Liver (tissue), 9 donors: ENCODE data around the gene RBFOX1. TPM values are rescaled to one million over a fixed set of nuclear protein-coding genes. Genes with fewer than 3 reads are reported as not detected.

Experiments
- DNase-seq: peaks from one replicate; pipeline ENCODE4 v3.0.0-alpha.2; 2017; ENCODE audit warnings: low spot score
- H3K27ac ChIP-seq, 2 donors: one replicate each; pipeline ENCODE4 v1.7.0; 2013; ENCODE audit warnings: inconsistent platforms in 2 of 2, low read length in 2 of 2, control low read depth in 1 of 2, low read depth in 1 of 2, mild to moderate bottlenecking in 1 of 2
- H3K27me3 ChIP-seq, 4 donors: one replicate each; pipeline versions ENCODE4 v1.6.1 to v1.7.0; 2013; ENCODE audit warnings: low read length in 3 of 4, inconsistent platforms in 1 of 4, mild to moderate bottlenecking in 1 of 4, moderate library complexity in 1 of 4; ENCODE audit not compliant: control insufficient read depth in 4 of 4, insufficient read depth in 4 of 4
- H3K36me3 ChIP-seq, 4 donors: one replicate each; pipeline versions ENCODE4 v1.6.1 to v1.7.0; 2013; ENCODE audit warnings: low read length in 3 of 4, mild to moderate bottlenecking in 3 of 4, low read depth in 1 of 4, moderate library complexity in 1 of 4; ENCODE audit not compliant: control insufficient read depth in 4 of 4, insufficient read depth in 3 of 4
- H3K4me1 ChIP-seq, 4 donors: one replicate each; pipeline versions ENCODE4 v1.6.1 to v1.7.0; 2013; ENCODE audit warnings: low read length in 3 of 4, mild to moderate bottlenecking in 3 of 4, moderate library complexity in 1 of 4; ENCODE audit not compliant: control insufficient read depth in 4 of 4, insufficient read depth in 4 of 4
- H3K4me3 ChIP-seq, 3 donors: one replicate each; pipeline versions ENCODE4 v1.6.1 to v1.7.0; 2013; ENCODE audit warnings: low read length in 3 of 3, control low read depth in 1 of 3, low read depth in 1 of 3, mild to moderate bottlenecking in 1 of 3
- H3K9ac ChIP-seq, 2 donors: one replicate each; pipeline ENCODE4 v1.7.0; 2013; ENCODE audit warnings: low read length in 2 of 2, mild to moderate bottlenecking in 2 of 2, moderate library complexity in 2 of 2, control low read depth in 1 of 2, low read depth in 1 of 2
- H3K9me3 ChIP-seq, 4 donors: one replicate each; pipeline versions ENCODE4 v1.6.1 to v1.7.0; 2013; ENCODE audit warnings: low read length in 3 of 4; ENCODE audit not compliant: control insufficient read depth in 4 of 4
- ATF3 ChIP-seq: IDR thresholded peaks from 2 replicates; pipeline ENCODE4 v1.6.1; 2016; ENCODE audit warnings: antibody characterized with exemption
- EGR1 ChIP-seq, 2 donors: IDR thresholded peaks; 2 replicates each; pipeline ENCODE4 v1.6.1; 2016 to 2018; ENCODE audit warnings: antibody characterized with exemption in 2 of 2, low read depth in 2 of 2
- FOXA1 ChIP-seq: IDR thresholded peaks from 2 replicates; pipeline ENCODE4 v1.6.1; 2016; ENCODE audit warnings: antibody characterized with exemption
- FOXA2 ChIP-seq: IDR thresholded peaks from 2 replicates; pipeline ENCODE4 v1.6.1; 2016; ENCODE audit warnings: antibody characterized with exemption
- GABPA ChIP-seq, 2 donors: IDR thresholded peaks in 1 of 2; conservative IDR thresholded peaks in 1 of 2; 2 replicates each; pipeline ENCODE4 v1.6.1; 2016; ENCODE audit warnings: antibody characterized with exemption in 2 of 2, mild to moderate bottlenecking in 1 of 2, moderate library complexity in 1 of 2
- HNF4A ChIP-seq, 2 donors: conservative IDR thresholded peaks; 2 replicates each; pipeline ENCODE4 v1.6.1; 2016; ENCODE audit warnings: antibody characterized with exemption in 2 of 2, mild to moderate bottlenecking in 2 of 2
- HNF4G ChIP-seq: IDR thresholded peaks from 2 replicates; pipeline ENCODE4 v1.6.1; 2016; ENCODE audit warnings: antibody characterized with exemption
- JUND ChIP-seq, 2 donors: IDR thresholded peaks; 2 replicates each; pipeline ENCODE4 v1.6.1; 2016; ENCODE audit warnings: antibody characterized with exemption in 2 of 2
- MAX ChIP-seq: IDR thresholded peaks from 2 replicates; pipeline ENCODE4 v1.6.1; 2016; ENCODE audit warnings: antibody characterized with exemption
- NR2F2 ChIP-seq: IDR thresholded peaks from 2 replicates; pipeline ENCODE4 v1.6.1; 2016; ENCODE audit warnings: antibody characterized with exemption
- RAD21 ChIP-seq, 2 donors: IDR thresholded peaks; 2 replicates each; pipeline ENCODE4 v1.6.1; 2016; ENCODE audit warnings: antibody characterized with exemption in 2 of 2, mild to moderate bottlenecking in 2 of 2
- RXRA ChIP-seq, 2 donors: IDR thresholded peaks; 2 replicates each; pipeline ENCODE4 v1.6.1; 2017 to 2018; ENCODE audit warnings: antibody characterized with exemption in 2 of 2, mild to moderate bottlenecking in 1 of 2
- SP1 ChIP-seq: IDR thresholded peaks from 2 replicates; pipeline ENCODE4 v1.6.1; 2018; ENCODE audit warnings: antibody characterized with exemption, mild to moderate bottlenecking
- TAF1 ChIP-seq: conservative IDR thresholded peaks from 2 replicates; pipeline ENCODE4 v1.6.1; 2016; ENCODE audit warnings: antibody characterized with exemption, mild to moderate bottlenecking
- YY1 ChIP-seq: IDR thresholded peaks from 2 replicates; pipeline ENCODE4 v1.6.1; 2016; ENCODE audit warnings: antibody characterized with exemption, mild to moderate bottlenecking
- ZBTB33 ChIP-seq: IDR thresholded peaks from 2 replicates; pipeline ENCODE4 v1.6.1; 2016; ENCODE audit warnings: antibody characterized with exemption
- WGBS: extraction: QIAGEN DNeasy Blood & Tissue Kit; methylation state at CpG from one replicate; pipeline ENCODE4 v1.1.7; 2013; 5-methylcytosine and 5-hydroxymethylcytosine counted together
- polyA plus RNA-seq, 2 donors: library from polyadenylated mRNA; stranded (reverse) in 1 of 2; unstranded in 1 of 2; fragments of 200-250 nt in 1 of 2; fragments of >200 nt in 1 of 2; fragmentation: Nextera tagmentation in 1 of 2; extraction: Ambion mirVana in 1 of 2; gene quantifications; one replicate each; pipeline versions ENCODE4 v1.2.1 to v1.2.3, GENCODE V29; 2013 to 2015
- total RNA-seq, 2 donors: library from RNA; depleted of rRNA; stranded (reverse); fragments of >200 nt; gene quantifications; one replicate each; pipeline ENCODE4 v1.2.3, GENCODE V29; 2014
- TF ChIP-seq, protein P1 (sequence below): IDR thresholded peaks from 2 replicates; pipeline ENCODE4 v1.6.1; 2016; ENCODE audit warnings: antibody characterized with exemption, mild to moderate bottlenecking
- TF ChIP-seq, protein P2 (sequence below): fragments of 150-350 bp; IDR thresholded peaks from 2 replicates; pipeline ENCODE4 v1.5.1; 2017; ENCODE audit warnings: improper control_type of control experiment, low read depth, low read length; ENCODE audit not compliant: missing input control
- donor health status: healthy.
- donor health status: healthy.
- donor health status: healthy.
- donor health status: healthy.
- donor health status: healthy.

RBFOX1 gene
- total and polyA plus RNA-seq, 4 donors: not detected

- Histone ChIP-seq H3K36me3 (no peaks in the 10 kb centered on the region), H3K4me3 (no peak overlapping the region), H3K4me1 (no peaks in the 10 kb centered on the region), H3K27me3 (no peaks in the 10 kb centered on the region), H3K27ac (no peak overlapping the region), H3K9ac (no peak overlapping the region), H3K9me3 (no peaks in the 10 kb centered on the region)
- TF ChIP-seq ZBTB33: no peak
- no peak for TF ChIP-seq TAF1
- no peak for TF ChIP-seq ATF3
- TF ChIP-seq FOXA2: no peak
- TF ChIP-seq RAD21 (IDR thresholded peaks at IDR 0.05): no peak
- TF ChIP-seq, protein P1, sequence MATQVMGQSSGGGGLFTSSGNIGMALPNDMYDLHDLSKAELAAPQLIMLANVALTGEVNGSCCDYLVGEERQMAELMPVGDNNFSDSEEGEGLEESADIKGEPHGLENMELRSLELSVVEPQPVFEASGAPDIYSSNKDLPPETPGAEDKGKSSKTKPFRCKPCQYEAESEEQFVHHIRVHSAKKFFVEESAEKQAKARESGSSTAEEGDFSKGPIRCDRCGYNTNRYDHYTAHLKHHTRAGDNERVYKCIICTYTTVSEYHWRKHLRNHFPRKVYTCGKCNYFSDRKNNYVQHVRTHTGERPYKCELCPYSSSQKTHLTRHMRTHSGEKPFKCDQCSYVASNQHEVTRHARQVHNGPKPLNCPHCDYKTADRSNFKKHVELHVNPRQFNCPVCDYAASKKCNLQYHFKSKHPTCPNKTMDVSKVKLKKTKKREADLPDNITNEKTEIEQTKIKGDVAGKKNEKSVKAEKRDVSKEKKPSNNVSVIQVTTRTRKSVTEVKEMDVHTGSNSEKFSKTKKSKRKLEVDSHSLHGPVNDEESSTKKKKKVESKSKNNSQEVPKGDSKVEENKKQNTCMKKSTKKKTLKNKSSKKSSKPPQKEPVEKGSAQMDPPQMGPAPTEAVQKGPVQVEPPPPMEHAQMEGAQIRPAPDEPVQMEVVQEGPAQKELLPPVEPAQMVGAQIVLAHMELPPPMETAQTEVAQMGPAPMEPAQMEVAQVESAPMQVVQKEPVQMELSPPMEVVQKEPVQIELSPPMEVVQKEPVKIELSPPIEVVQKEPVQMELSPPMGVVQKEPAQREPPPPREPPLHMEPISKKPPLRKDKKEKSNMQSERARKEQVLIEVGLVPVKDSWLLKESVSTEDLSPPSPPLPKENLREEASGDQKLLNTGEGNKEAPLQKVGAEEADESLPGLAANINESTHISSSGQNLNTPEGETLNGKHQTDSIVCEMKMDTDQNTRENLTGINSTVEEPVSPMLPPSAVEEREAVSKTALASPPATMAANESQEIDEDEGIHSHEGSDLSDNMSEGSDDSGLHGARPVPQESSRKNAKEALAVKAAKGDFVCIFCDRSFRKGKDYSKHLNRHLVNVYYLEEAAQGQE: no peak
- no peak for TF ChIP-seq HNF4G
- TF ChIP-seq, protein P2, sequence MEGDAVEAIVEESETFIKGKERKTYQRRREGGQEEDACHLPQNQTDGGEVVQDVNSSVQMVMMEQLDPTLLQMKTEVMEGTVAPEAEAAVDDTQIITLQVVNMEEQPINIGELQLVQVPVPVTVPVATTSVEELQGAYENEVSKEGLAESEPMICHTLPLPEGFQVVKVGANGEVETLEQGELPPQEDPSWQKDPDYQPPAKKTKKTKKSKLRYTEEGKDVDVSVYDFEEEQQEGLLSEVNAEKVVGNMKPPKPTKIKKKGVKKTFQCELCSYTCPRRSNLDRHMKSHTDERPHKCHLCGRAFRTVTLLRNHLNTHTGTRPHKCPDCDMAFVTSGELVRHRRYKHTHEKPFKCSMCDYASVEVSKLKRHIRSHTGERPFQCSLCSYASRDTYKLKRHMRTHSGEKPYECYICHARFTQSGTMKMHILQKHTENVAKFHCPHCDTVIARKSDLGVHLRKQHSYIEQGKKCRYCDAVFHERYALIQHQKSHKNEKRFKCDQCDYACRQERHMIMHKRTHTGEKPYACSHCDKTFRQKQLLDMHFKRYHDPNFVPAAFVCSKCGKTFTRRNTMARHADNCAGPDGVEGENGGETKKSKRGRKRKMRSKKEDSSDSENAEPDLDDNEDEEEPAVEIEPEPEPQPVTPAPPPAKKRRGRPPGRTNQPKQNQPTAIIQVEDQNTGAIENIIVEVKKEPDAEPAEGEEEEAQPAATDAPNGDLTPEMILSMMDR: no peak
- no peak for TF ChIP-seq YY1
- no peak for TF ChIP-seq MAX
- TF ChIP-seq FOXA1: no peak
- no peak for TF ChIP-seq EGR1 (IDR thresholded peaks at IDR 0.05; ENCODE audit: low read depth in 2 of 2)
- TF ChIP-seq NR2F2: no peak
- no peak for TF ChIP-seq JUND (IDR thresholded peaks at IDR 0.05)
- no peak for TF ChIP-seq SP1
- no peak for TF ChIP-seq GABPA (IDR thresholded peaks at IDR 0.05 in 1 of 2, conservative IDR thresholded peaks at IDR 0.05 in 1 of 2)
- no peak for TF ChIP-seq HNF4A (conservative IDR thresholded peaks at IDR 0.05)
- TF ChIP-seq RXRA (IDR thresholded peaks at IDR 0.05): no peak
- WGBS: 76% methylated on average over 4 of the region's 4 CpGs
- DNase-seq: no peak
Observed at GRCh38 chr16:7675628-7676027, 343.0 kb downstream of the RBFOX1 start.

DNA sequence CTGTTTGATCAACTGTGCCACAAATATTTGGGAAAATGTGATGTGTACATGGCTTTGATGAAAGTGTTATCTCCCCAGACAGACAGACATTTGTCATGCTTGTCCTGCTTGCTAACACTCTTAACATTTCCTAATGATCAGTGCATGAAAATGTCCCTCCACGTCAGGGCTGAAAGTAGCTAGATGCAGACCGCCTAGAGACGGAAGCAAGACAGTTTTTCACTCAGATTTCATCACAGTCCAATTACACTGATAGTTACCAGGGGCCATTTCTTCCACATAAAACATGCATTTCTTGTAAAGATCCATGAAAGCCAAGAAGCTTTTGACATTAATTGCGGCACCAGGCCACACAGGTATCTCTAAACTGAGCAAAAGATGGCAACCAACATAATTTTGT is 347.7 kb downstream of the RBFOX1 start:
- DNase-seq: no peak
- H3K36me3 ChIP-seq: no peaks in the 10 kb centered on the region
- TF ChIP-seq, protein P2: no peak
- TF ChIP-seq RXRA (IDR thresholded peaks at IDR 0.05): no peak
- no peak for TF ChIP-seq MAX
- TF ChIP-seq HNF4G: no peak
- no peak for TF ChIP-seq RAD21 (IDR thresholded peaks at IDR 0.05)
- no peak for TF ChIP-seq HNF4A (conservative IDR thresholded peaks at IDR 0.05)
- no peak for TF ChIP-seq FOXA2
- no peak for TF ChIP-seq YY1
- no peak for TF ChIP-seq GABPA (IDR thresholded peaks at IDR 0.05 in 1 of 2, conservative IDR thresholded peaks at IDR 0.05 in 1 of 2)
- no peak for TF ChIP-seq FOXA1
- TF ChIP-seq ZBTB33: no peak
- no peak for TF ChIP-seq EGR1 (IDR thresholded peaks at IDR 0.05; ENCODE audit: low read depth in 2 of 2)

More for the DNA sequence above, 347.7 kb downstream of the RBFOX1 start:
- 76% methylated on average over 4 of the region's 4 CpGs for WGBS
- no peak overlapping the region for H3K4me3 ChIP-seq
- H3K4me1 ChIP-seq: no peaks in the 10 kb centered on the region
- no peaks in the 10 kb centered on the region for H3K9me3 ChIP-seq
- H3K9ac ChIP-seq: no peak overlapping the region
- H3K27ac ChIP-seq: no peak overlapping the region
- H3K27me3 ChIP-seq: peaks cover 0 to 2% (median 0%) of the 10 kb centered on the region in 4 donors
